ENCODE measurements around the gene PDE9A.

DNA sequence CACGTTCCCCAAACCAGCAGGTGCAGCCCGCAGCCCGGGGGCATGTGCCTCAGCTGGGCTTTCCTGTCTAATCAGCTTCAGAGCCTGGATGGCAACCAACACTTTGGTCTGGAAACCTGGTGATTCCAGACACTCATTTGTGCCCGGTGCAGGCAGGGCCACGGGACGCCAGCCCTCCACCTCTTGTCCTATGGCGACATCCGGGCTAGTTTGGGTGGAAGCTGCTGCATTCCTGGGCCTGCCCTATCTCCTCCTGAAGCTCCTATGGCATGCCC is 114.1 kb downstream of the PDE9A start:
- TF ChIP-seq, protein P1, sequence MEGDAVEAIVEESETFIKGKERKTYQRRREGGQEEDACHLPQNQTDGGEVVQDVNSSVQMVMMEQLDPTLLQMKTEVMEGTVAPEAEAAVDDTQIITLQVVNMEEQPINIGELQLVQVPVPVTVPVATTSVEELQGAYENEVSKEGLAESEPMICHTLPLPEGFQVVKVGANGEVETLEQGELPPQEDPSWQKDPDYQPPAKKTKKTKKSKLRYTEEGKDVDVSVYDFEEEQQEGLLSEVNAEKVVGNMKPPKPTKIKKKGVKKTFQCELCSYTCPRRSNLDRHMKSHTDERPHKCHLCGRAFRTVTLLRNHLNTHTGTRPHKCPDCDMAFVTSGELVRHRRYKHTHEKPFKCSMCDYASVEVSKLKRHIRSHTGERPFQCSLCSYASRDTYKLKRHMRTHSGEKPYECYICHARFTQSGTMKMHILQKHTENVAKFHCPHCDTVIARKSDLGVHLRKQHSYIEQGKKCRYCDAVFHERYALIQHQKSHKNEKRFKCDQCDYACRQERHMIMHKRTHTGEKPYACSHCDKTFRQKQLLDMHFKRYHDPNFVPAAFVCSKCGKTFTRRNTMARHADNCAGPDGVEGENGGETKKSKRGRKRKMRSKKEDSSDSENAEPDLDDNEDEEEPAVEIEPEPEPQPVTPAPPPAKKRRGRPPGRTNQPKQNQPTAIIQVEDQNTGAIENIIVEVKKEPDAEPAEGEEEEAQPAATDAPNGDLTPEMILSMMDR (IDR thresholded peaks at IDR 0.05), result no peak
- TF ChIP-seq POLR2A (IDR thresholded peaks at IDR 0.05), result no peak
